ENCODE data around the gene NMRK1. TPM values are rescaled to one million over a fixed set of nuclear protein-coding genes. Genes with fewer than 3 reads are reported as not detected.

The NMRK1 gene
- total RNA-seq, 1 donor from 2014 or later = 13.8 TPM

- Histone ChIP-seq H3K9me3 (replicated peaks) (peaks cover 6% of the 10 kb centered on the region), H3K27ac (replicated peaks) (peak overlapping the region; percentile 23), H3K4me1 (no peaks in the 10 kb centered on the region), H3K4me3 (no peak overlapping the region), H3K36me3 (peaks cover 35% of the 10 kb centered on the region), H3K27me3 (ENCODE audit: low read depth) (no peaks in the 10 kb centered on the region)
- no peak for DNase-seq
- intact Hi-C loops (cut with micrococcal nuclease) = no loop called here
- no peak for TF ChIP-seq CTCF (IDR thresholded peaks at IDR 0.05; ENCODE audit: borderline replicate concordance)
Observed at GRCh38 chr9:75063556-75064305, 24.2 kb downstream of the NMRK1 start.

DNA sequence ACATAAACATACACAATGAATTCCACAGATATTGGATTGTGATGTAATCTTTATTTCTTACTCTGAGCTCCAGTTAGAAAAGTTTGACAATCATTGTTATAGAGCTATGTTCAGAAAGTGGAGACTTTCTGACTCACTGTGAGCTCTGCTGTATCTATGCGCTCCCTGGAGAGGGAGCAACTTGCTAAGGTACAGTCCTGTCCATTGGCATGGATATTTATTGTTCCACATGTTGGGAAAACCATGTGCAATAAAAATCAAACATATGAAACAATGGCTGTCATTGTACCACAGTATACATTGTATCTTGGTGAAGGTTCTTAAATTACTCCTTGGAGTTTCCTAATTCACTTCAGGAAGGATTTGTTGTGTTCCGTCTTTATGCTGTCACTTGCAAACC lies 26.8 kb downstream of the NMRK1 start:
- Histone ChIP-seq H3K27me3 (ENCODE audit: low read depth) (no peaks in the 10 kb centered on the region), H3K4me1 (no peaks in the 10 kb centered on the region), H3K36me3 (peaks cover 24% of the 10 kb centered on the region), H3K4me3 (no peak overlapping the region), H3K27ac (replicated peaks) (no peak overlapping the region), H3K9me3 (replicated peaks) (peaks cover 8% of the 10 kb centered on the region)
- intact Hi-C loops (cut with micrococcal nuclease) = no loop called here
- no peak for TF ChIP-seq CTCF (IDR thresholded peaks at IDR 0.05; ENCODE audit: borderline replicate concordance)
- no peak for DNase-seq

- H3K4me1 ChIP-seq = no peaks in the 10 kb centered on the region
- H3K36me3 ChIP-seq = no peaks in the 10 kb centered on the region
- TF ChIP-seq CTCF (IDR thresholded peaks at IDR 0.05; ENCODE audit: borderline replicate concordance) = no peak
- DNase-seq = no peak
- no peak overlapping the region for H3K4me3 ChIP-seq
- H3K27me3 ChIP-seq (ENCODE audit: low read depth) = peaks cover 5% of the 10 kb centered on the region
- peaks cover 10% of the 10 kb centered on the region for H3K9me3 ChIP-seq (replicated peaks)
- intact Hi-C loops (cut with micrococcal nuclease) = no loop called here
- H3K27ac ChIP-seq (replicated peaks) = no peak overlapping the region
Observed at GRCh38 chr9:75054368-75055001, 33.5 kb downstream of the NMRK1 start.

DNA sequence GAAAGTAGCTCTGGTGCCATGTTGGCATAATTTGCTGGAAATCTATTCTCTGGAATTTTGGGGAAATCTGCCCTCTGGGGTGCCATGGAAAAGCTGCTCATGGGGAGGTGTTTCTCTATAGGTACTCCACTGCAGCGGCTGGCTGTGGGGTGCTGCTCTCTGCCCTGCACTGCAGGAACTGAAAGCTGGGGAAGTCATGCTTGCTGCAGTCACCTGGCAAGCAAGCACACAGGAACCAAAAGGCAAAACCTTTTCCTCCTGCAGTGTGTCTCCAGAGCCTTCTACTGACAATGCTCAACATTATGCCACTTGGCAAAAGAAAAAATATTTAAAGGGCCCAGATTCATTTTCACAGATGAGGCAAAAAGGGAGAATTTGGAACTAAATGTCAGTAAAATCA lies 34.1 kb downstream of the NMRK1 start:
- H3K27ac ChIP-seq (replicated peaks) = no peak overlapping the region
- DNase-seq = no peak
- peaks cover 6% of the 10 kb centered on the region for H3K9me3 ChIP-seq (replicated peaks)
- no peak for TF ChIP-seq CTCF (IDR thresholded peaks at IDR 0.05; ENCODE audit: borderline replicate concordance)
- peaks cover 5% of the 10 kb centered on the region for H3K27me3 ChIP-seq (ENCODE audit: low read depth)
- intact Hi-C loops (cut with micrococcal nuclease) = no loop called here
- no peak overlapping the region for H3K4me3 ChIP-seq
- no peaks in the 10 kb centered on the region for H3K36me3 ChIP-seq
- H3K4me1 ChIP-seq = no peaks in the 10 kb centered on the region

DNA sequence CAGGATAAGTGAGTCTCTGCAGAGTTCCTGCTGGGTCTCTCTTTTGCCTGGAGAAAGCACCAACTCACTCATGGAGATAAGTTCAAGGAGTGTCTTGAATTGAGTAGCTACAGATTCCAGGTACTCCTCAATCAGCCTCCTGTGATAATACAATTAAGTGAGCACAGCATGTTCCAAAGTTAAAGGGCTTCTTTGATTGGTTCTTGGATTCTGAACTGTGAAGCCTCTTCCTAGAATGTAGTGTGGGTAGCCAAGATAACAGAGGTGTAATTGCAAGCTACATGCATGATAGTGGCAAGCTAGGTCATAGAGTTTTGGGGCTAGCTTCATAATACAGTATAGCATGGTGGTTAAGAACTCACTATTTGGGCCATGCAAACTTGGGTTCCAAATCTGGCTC lies 36.7 kb downstream of the NMRK1 start:
- H3K4me3 ChIP-seq = no peak overlapping the region

More for the DNA sequence above, 36.7 kb downstream of the NMRK1 start:
- intact Hi-C loops (cut with micrococcal nuclease) = no loop called here
- DNase-seq = no peak
- Histone ChIP-seq H3K27ac (replicated peaks) (no peak overlapping the region), H3K4me1 (no peaks in the 10 kb centered on the region), H3K36me3 (no peaks in the 10 kb centered on the region), H3K27me3 (ENCODE audit: low read depth) (peaks cover 13% of the 10 kb centered on the region), H3K9me3 (replicated peaks) (peaks cover 2% of the 10 kb centered on the region)
- no peak for TF ChIP-seq CTCF (IDR thresholded peaks at IDR 0.05; ENCODE audit: borderline replicate concordance)

Measured in left ventricle myocardium inferior (tissue), 1 donor.